IMR-90 (cell line): Measurements from ENCODE around the gene XRCC4.

ENCODE experiments used
- CEBPB ChIP-seq: IDR thresholded peaks from 2 replicates; pipeline ENCODE4 v1.6.1; 2012; ENCODE audit warnings: low read depth, low read length, improper control_type of control experiment
- CTCF ChIP-seq: conservative IDR thresholded peaks from 2 replicates; pipeline ENCODE4 v1.5.1; 2012; ENCODE audit warnings: mild to moderate bottlenecking, low read depth, low read length, improper control_type of control experiment
- MAFK ChIP-seq: IDR thresholded peaks from 2 replicates; pipeline ENCODE4 v1.6.1; 2012; ENCODE audit warnings: low read depth, low read length, improper control_type of control experiment
- POLR2A ChIP-seq: IDR thresholded peaks from 2 replicates; pipeline ENCODE4 v1.6.1; 2012; ENCODE audit warnings: mild to moderate bottlenecking, low read depth, low read length
- RAD21 ChIP-seq: IDR thresholded peaks from 2 replicates; pipeline ENCODE4 v1.6.1; 2012; ENCODE audit warnings: low read length, improper control_type of control experiment
- RCOR1 ChIP-seq: IDR thresholded peaks from 2 replicates; pipeline ENCODE4 v1.6.1; 2012; ENCODE audit warnings: mild to moderate bottlenecking, low read length, improper control_type of control experiment; ENCODE audit not compliant: insufficient replicate concordance
- SMC3 ChIP-seq: fragments of 150-350 bp; IDR thresholded peaks from 2 replicates; pipeline ENCODE4 v1.6.1; 2016; ENCODE audit warnings: low read depth, mild to moderate bottlenecking, antibody characterized with exemption, low read length, moderate library complexity

GRCh38 chr5:83341815-83342334, 264.5 kb downstream of the XRCC4 start:
- no peak for TF ChIP-seq CEBPB
- no peak for TF ChIP-seq CTCF
- TF ChIP-seq POLR2A, result no peak
- TF ChIP-seq MAFK, result no peak
- no peak for TF ChIP-seq RAD21
- TF ChIP-seq SMC3, result no peak
- TF ChIP-seq RCOR1, result no peak
